ENCODE measurements around the gene ZNF629. TPM values are rescaled to one million over a fixed set of nuclear protein-coding genes. Genes with fewer than 3 reads are reported as not detected.
"Not testable (repeated sequence)": the region's sequence is repeated elsewhere in the genome, so short reads cannot be mapped to it uniquely, and the experiment has no call there.

The ZNF629 gene
- 13.2 and 19.6 TPM in 2 replicates for total RNA-seq (2014; rRNA removed; shearing (Covaris generic))

DNA sequence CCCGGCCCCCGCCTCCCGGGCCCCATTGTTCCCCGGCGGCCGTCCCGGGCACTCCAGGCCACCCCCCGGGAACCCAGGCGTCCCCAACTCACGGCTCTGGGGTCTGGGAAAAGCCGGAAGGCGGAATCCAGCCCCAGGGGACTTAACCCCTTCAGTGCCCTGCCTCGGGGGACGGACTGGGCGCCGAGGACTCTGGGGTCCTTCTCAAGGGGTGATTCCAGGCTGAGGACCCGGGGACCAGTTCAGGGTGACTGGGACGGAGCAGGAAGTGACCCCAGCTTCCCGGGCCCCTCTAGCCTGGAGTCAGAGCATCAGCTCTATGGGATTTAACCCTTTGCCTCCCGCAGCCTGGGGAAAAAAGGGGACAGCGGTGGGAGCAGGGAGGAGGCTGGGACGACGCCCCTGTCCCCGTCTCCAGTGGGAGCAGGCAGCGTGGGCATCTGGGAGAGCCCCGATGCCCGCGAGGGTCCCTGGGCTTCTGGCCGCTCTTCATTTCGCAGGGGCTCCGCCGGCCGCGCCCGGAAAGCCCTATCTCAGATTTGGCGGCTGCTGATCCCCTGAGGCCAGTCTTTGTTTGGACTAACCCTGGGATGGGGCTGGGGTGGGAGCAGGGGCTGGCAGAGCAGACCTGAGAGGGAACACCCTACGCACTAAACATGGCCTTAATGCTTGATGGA lies at the start of gene ZNF629:
TSS of gene ZNF629 (minus strand) at position 270 of the 677 bp plus-strand sequence. CDS start 2,723 bp downstream, outside the sequence.
- Histone ChIP-seq H3K27me3 (replicated peaks) (no peaks in the 10 kb centered on the region), H3K27ac (peak within 1 kb of the TSS; percentile 78), H3K36me3 (peaks cover 27% of the 10 kb centered on the region), H3K4me3 (peak within 1 kb of the TSS; percentile 74), H3K4me1 (replicated peaks) (peaks cover 12% of the 10 kb centered on the region), H3K9me3 (replicated peaks) (no peaks in the 10 kb centered on the region)
- peak; percentile 72 to 84 for DNase-seq (ENCODE audit: low read depth in 1 of 2, low spot score in 2 of 2)

GRCh38 chr16:30834130-30834740 lies 47.2 kb upstream of the ZNF629 start:
- H3K27me3 ChIP-seq (replicated peaks): no peaks in the 10 kb centered on the region
- H3K4me3 ChIP-seq: no peak overlapping the region
- no peak for DNase-seq (ENCODE audit: low read depth in 1 of 2, low spot score in 2 of 2)
- no peaks in the 10 kb centered on the region for H3K4me1 ChIP-seq (replicated peaks)
- no peaks in the 10 kb centered on the region for H3K36me3 ChIP-seq
- no peak overlapping the region for H3K27ac ChIP-seq
- no peaks in the 10 kb centered on the region for H3K9me3 ChIP-seq (replicated peaks)

DNA sequence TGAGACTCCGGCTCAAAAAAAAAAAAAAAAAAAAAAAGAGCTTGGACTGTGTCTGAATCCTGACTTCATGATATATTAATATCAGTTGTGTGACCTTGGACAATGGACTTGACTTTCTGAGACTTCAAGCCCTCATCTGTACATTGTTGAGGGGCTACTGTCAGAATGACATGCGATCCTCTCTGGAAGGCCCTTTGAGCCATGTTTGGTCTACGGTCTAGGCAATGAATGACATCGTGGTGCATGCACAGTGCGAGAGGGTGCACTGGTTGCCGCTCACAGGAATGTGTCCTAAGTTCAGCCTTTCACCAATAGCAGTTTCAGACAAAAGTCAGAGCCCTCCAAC lies 43.0 kb upstream of the ZNF629 start:
- no peak overlapping the region for H3K27ac ChIP-seq
- no peaks in the 10 kb centered on the region for H3K36me3 ChIP-seq
- no peaks in the 10 kb centered on the region for H3K4me1 ChIP-seq (replicated peaks)

GRCh38 chr16:30829130-30830071 lies 42.4 kb upstream of the ZNF629 start:
- no peak overlapping the region for H3K4me3 ChIP-seq
- no peak for DNase-seq (ENCODE audit: low read depth in 1 of 2, low spot score in 2 of 2)
- no peaks in the 10 kb centered on the region for H3K4me1 ChIP-seq (replicated peaks)
- H3K9me3 ChIP-seq (replicated peaks): no peaks in the 10 kb centered on the region
- H3K27me3 ChIP-seq (replicated peaks): no peaks in the 10 kb centered on the region
- no peak overlapping the region for H3K27ac ChIP-seq
- no peaks in the 10 kb centered on the region for H3K36me3 ChIP-seq

More for the DNA sequence above, 43.0 kb upstream of the ZNF629 start:
- H3K27me3 ChIP-seq (replicated peaks): no peaks in the 10 kb centered on the region
- DNase-seq (ENCODE audit: low read depth in 1 of 2, low spot score in 2 of 2): no peak
- no peak overlapping the region for H3K4me3 ChIP-seq
- no peaks in the 10 kb centered on the region for H3K9me3 ChIP-seq (replicated peaks)

DNA sequence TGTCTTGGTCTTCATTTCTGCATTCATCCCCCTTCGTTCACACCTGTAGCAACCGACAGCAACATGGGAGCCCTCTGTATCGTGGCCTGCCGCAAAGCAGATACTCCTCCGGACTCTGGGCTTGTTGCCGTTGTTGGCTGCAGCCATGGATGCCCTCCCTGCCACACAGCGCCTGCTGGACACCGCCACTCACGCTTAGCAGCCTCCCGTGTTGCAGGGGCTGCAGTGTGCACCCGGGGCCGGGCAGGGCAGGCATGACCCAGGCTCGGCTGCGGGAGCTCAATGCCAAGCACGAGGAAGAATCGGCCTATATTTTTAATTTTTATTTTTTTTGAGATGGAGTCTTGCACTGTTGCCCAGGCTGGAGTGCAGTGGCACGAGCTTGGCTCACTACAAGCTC lies 34.9 kb upstream of the ZNF629 start:
- Histone ChIP-seq H3K27ac (no peak overlapping the region), H3K4me3 (no peak overlapping the region), H3K4me1 (replicated peaks) (no peaks in the 10 kb centered on the region), H3K27me3 (replicated peaks) (no peaks in the 10 kb centered on the region), H3K9me3 (replicated peaks) (peaks cover 2% of the 10 kb centered on the region; the same call in 1 of the 2 replicates), H3K36me3 (no peaks in the 10 kb centered on the region)
- no peak for DNase-seq (ENCODE audit: low read depth in 1 of 2, low spot score in 2 of 2)

- not testable (repeated sequence) for H3K36me3 ChIP-seq; H3K9me3 ChIP-seq (replicated peaks); H3K4me3 ChIP-seq; H3K27me3 ChIP-seq (replicated peaks); DNase-seq (ENCODE audit: low read depth in 1 of 2, low spot score in 2 of 2); H3K27ac ChIP-seq; H3K4me1 ChIP-seq (replicated peaks)
Observed at GRCh38 chr16:30821441-30821840, 34.4 kb upstream of the ZNF629 start.

DNA sequence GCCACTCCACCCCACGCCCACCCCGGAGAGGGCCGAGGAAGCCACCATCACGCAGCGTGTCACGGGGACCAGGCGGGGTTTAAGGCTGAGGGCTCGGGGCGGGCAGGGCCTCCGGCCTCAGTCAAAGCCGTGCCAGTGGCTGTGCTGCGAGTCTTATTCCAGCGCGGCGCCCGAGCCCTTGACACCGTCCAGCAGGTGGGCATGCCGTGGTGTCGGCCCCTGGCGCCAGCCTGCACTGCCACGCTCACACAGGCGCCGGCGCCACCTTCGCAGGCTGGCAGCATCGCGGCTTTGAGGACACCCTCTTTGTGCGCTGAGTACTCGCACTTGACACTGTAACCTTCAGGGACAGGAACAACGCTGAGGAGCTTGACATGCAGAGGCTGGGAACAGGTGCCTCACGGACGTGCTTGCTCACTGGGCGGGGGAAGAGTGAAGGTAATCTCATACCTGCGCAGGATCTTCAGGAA lies 34.0 kb upstream of the ZNF629 start:
- Histone ChIP-seq H3K4me1 (replicated peaks) (no peaks in the 10 kb centered on the region), H3K9me3 (replicated peaks) (peaks cover 2% of the 10 kb centered on the region; the same call in 1 of the 2 replicates), H3K27me3 (replicated peaks) (no peaks in the 10 kb centered on the region), H3K36me3 (no peaks in the 10 kb centered on the region), H3K27ac (no peak overlapping the region), H3K4me3 (no peak overlapping the region)
- no peak for DNase-seq (ENCODE audit: low read depth in 1 of 2, low spot score in 2 of 2)

- Histone ChIP-seq H3K27ac (no peak overlapping the region), H3K36me3 (no peaks in the 10 kb centered on the region), H3K4me3 (no peak overlapping the region), H3K9me3 (replicated peaks) (peaks cover 1% of the 10 kb centered on the region; the same call in 1 of the 2 replicates), H3K4me1 (replicated peaks) (peaks cover 9% of the 10 kb centered on the region), H3K27me3 (replicated peaks) (no peaks in the 10 kb centered on the region)
- DNase-seq (ENCODE audit: low read depth in 1 of 2, low spot score in 2 of 2): no peak
Observed at GRCh38 chr16:30816769-30817168, 29.8 kb upstream of the ZNF629 start.

- DNase-seq (ENCODE audit: low read depth in 1 of 2, low spot score in 2 of 2): no peak
- peak overlapping the region; percentile 32; the same call in 1 of the 2 replicates for H3K27ac ChIP-seq
- peaks cover 9% of the 10 kb centered on the region for H3K4me1 ChIP-seq (replicated peaks)
- no peaks in the 10 kb centered on the region for H3K36me3 ChIP-seq
- peak overlapping the region; percentile 37 for H3K4me3 ChIP-seq
- no peaks in the 10 kb centered on the region for H3K27me3 ChIP-seq (replicated peaks)
- no peaks in the 10 kb centered on the region for H3K9me3 ChIP-seq (replicated peaks)
Observed at GRCh38 chr16:30813821-30814189, 26.8 kb upstream of the ZNF629 start.

- H3K36me3 ChIP-seq; H3K27me3 ChIP-seq (replicated peaks); H3K9me3 ChIP-seq (replicated peaks); DNase-seq (ENCODE audit: low read depth in 1 of 2, low spot score in 2 of 2); H3K27ac ChIP-seq; H3K4me3 ChIP-seq: not testable (repeated sequence)
- H3K4me1 ChIP-seq (replicated peaks): peaks cover 21% of the 10 kb centered on the region
Observed at GRCh38 chr16:30809675-30810074, 22.7 kb upstream of the ZNF629 start.

DNA sequence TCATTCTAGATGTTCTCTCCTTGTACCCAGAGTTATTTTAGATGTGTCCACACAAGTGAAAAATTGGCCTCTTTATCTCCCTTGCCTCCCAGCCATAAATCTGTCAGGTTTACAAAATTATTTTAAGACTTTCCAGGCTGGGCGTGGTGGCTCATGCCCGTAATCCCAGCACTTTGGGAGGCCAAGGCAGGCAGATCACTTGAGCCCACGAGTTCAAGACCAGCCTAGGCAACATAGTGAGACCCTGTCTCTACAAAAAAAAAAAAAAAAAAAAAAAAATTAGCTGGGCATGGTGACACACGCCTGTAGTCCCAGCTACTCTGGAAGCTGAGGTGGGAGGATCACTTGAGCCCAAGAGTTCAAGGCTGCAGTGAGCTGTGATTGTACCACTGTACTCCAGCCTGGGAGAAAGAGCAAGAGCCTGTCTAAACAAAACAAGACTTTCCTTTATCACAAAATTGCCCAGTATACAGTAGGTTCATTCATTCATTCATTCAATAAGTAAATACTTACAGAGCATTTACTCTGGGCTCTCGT lies 22.0 kb upstream of the ZNF629 start:
- not testable (repeated sequence) for H3K27me3 ChIP-seq (replicated peaks); H3K4me3 ChIP-seq; H3K9me3 ChIP-seq (replicated peaks); DNase-seq (ENCODE audit: low read depth in 1 of 2, low spot score in 2 of 2); H3K36me3 ChIP-seq; H3K27ac ChIP-seq
- H3K4me1 ChIP-seq (replicated peaks): peaks cover 17% of the 10 kb centered on the region

DNA sequence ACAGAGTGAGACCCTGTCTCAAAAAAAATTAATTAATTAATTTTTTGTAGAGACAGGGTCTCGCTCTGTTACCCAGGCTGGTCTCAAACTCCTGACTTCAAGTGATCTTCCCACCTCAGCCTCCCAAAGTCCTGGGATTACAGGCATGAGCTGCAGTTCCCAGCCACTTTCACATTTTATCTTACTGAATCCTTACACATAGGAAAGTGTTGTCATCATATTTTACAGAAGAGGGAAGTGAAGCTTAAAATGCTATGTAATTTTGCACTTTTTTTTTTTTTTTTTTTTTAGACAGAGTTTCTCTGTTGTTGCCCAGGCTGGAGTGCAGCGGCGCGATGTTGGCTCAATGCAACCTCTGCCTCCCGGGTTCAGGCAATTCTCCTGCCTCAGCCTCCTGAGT lies 21.1 kb upstream of the ZNF629 start:
- H3K36me3 ChIP-seq: peaks cover 4% of the 10 kb centered on the region; the same call in 1 of the 2 replicates
- no peak overlapping the region for H3K4me3 ChIP-seq
- no peak overlapping the region for H3K27ac ChIP-seq
- no peaks in the 10 kb centered on the region for H3K27me3 ChIP-seq (replicated peaks)
- DNase-seq (ENCODE audit: low read depth in 1 of 2, low spot score in 2 of 2): no peak
- peaks cover 14% of the 10 kb centered on the region for H3K4me1 ChIP-seq (replicated peaks)
- no peaks in the 10 kb centered on the region for H3K9me3 ChIP-seq (replicated peaks)

- peak overlapping the region; percentile 75 for H3K4me3 ChIP-seq
- DNase-seq (ENCODE audit: low read depth in 1 of 2, low spot score in 2 of 2): peak; percentile 83 to 85
- peaks cover 4% of the 10 kb centered on the region; the same call in 1 of the 2 replicates for H3K36me3 ChIP-seq
- no peaks in the 10 kb centered on the region for H3K27me3 ChIP-seq (replicated peaks)
- peaks cover 14% of the 10 kb centered on the region for H3K4me1 ChIP-seq (replicated peaks)
- no peaks in the 10 kb centered on the region for H3K9me3 ChIP-seq (replicated peaks)
- H3K27ac ChIP-seq: peak overlapping the region; percentile 68
Observed at GRCh38 chr16:30805370-30806169, 18.6 kb upstream of the ZNF629 start.

Data from SJSA1 (cell line).